Measurements from ENCODE around the gene SEC11A.

GRCh38 chr15:84625123-84625522, 90.8 kb downstream of the SEC11A start:
- TF ChIP-seq CTCF (IDR thresholded peaks at IDR 0.05) (no peak), EZH2 (IDR thresholded peaks at IDR 0.05; ENCODE audit: borderline replicate concordance, insufficient read depth, low read depth, low read length, poor library complexity, severe bottlenecking) (no peak)
